Natural killer cell (primary cell): ENCODE results near the gene TCERG1L. TPM values are rescaled to one million over a fixed set of nuclear protein-coding genes. Genes with fewer than 3 reads are reported as not detected.

Source experiments
- ATAC-seq, 3 donors: fragments of 150-1000 bp in 2 of 3; fragments of 200-7000 bp in 1 of 3; cut with Tn5 transposase; 1 replicate in 1 of 3; 2 replicates in 2 of 3; pipeline ENCODE4 v1.10.0; 2021; ENCODE audit warnings: mild to moderate bottlenecking in 2 of 3, moderate library complexity in 2 of 3
- DNase-seq, 2 donors: peaks; one replicate each; pipeline versions ENCODE4 v3.0.0 to v3.0.0-alpha.2; 2013 to 2021; ENCODE audit warnings: mixed read lengths in 1 of 2
- H3K27ac ChIP-seq: one replicate; pipeline ENCODE4 v1.5.1; 2013; ENCODE audit warnings: mild to moderate bottlenecking, low read length
- H3K27me3 ChIP-seq: one replicate; pipeline ENCODE4 v1.6.1; 2013; ENCODE audit warnings: low read length; ENCODE audit not compliant: control insufficient read depth, insufficient read depth
- H3K36me3 ChIP-seq: one replicate; pipeline ENCODE4 v1.6.1; 2013; ENCODE audit warnings: low read length; ENCODE audit not compliant: control insufficient read depth, insufficient read depth
- H3K4me1 ChIP-seq: one replicate; pipeline ENCODE4 v1.6.1; 2013; ENCODE audit warnings: low read length; ENCODE audit not compliant: control insufficient read depth, insufficient read depth
- H3K4me3 ChIP-seq: one replicate; pipeline ENCODE4 v1.5.1; 2013; ENCODE audit warnings: low read length
- H3K9me3 ChIP-seq: one replicate; pipeline ENCODE4 v1.6.1; 2013; ENCODE audit warnings: low read length; ENCODE audit not compliant: control insufficient read depth, insufficient read depth
- H3K27ac Mint-ChIP-seq, 2 donors: one replicate each; pipeline ENCODE4 v1.8.0; 2022; ENCODE audit warnings: mild to moderate bottlenecking in 2 of 2, mixed read lengths in 2 of 2, moderate library complexity in 1 of 2
- H3K27me3 Mint-ChIP-seq, 2 donors: one replicate each; pipeline ENCODE4 v1.8.0; 2022; ENCODE audit warnings: low read depth in 2 of 2, mixed read lengths in 2 of 2
- H3K36me3 Mint-ChIP-seq: one replicate; pipeline ENCODE4 v1.8.0; 2022; ENCODE audit warnings: mixed read lengths
- H3K4me1 Mint-ChIP-seq, 2 donors: one replicate each; pipeline ENCODE4 v1.8.0; 2022; ENCODE audit warnings: mixed read lengths in 2 of 2
- H3K4me3 Mint-ChIP-seq: one replicate; pipeline ENCODE4 v1.8.0; 2022; ENCODE audit warnings: mild to moderate bottlenecking, moderate library complexity, mixed read lengths
- H3K9me3 Mint-ChIP-seq, 2 donors: one replicate each; pipeline ENCODE4 v1.8.0; 2022; ENCODE audit warnings: mixed read lengths in 2 of 2
- WGBS: methylation state at CpG from one replicate; pipeline ENCODE4 v1.1.7; 2013; ENCODE audit warnings: missing lambda C conversion rate; ENCODE audit not compliant: insufficient coverage; 5-methylcytosine and 5-hydroxymethylcytosine counted together
- intact Hi-C: fragments of 100-400 bp; cut with micrococcal nuclease; formaldehyde crosslinking; loops from one replicate; pipeline ENCODE4 v1.14.2; 2022
- total RNA-seq, 4 donors: library from RNA; stranded (reverse); fragments of 120-200 nt in 1 of 4; gene quantifications; one replicate each; pipeline versions ENCODE4 v1.2.3 to v1.2.4, GENCODE V29; 2013 to 2022
- TF ChIP-seq, protein P1 (sequence below): fragments of 200-600 bp; IDR thresholded peaks from one replicate; pipeline ENCODE4 v1.8.0; 2022; ENCODE audit warnings: antibody characterized with exemption

The TCERG1L gene
- total RNA-seq, 3 donors from 2014 or later (not counting 1 experiment from before 2014, with no cell fraction given): 0.48 TPM; not detected in 2

DNA sequence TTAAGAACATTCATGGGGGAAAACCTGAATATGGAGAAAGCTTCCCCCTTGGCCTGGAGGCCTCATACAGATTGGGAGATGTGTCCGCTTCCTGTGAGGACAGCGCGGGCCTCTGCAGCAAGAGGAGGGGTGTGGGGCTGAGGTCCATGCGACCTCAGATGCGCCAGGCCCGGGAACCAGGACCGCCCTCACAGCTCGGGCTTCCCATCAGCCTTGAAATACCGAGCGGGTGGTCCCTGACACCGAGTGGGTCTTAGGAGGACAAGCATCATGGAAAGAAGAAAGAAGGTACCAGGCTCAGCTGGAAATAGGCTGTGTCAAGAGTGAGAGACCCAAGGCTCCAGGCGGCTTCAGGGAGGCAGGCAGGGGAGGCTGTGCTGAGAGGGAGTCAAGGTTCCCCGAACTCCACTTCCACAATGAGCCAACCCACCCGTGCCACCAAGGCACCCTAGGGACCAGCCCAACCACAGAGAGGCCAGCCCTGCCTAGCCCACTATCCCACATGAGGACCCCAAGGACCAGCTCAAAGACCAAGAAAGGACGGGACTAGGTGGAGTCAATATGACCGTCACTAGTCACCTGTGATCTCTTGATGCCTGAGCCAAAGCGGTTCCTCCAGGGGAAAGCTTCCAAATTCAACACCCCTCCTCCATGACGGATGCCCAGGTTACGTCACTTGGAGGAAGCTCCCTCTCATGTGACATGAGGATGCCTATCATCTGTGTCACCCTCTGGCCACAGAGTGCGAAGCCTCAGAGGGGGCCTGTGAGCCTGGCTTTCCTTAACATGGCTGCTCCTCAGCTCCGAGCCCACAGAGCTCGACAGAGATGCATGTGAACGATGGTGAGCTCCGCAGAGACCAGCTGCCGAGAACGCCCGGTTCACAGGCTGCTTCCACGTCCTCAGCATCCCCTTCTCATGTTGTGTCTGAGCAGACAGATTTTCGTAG is 103.7 kb downstream of the TCERG1L start:
- Histone ChIP-seq H3K36me3 (no peaks in the 10 kb centered on the region), H3K4me3 (no peak overlapping the region), H3K4me1 (no peaks in the 10 kb centered on the region), H3K27me3 (no peaks in the 10 kb centered on the region), H3K9me3 (no peaks in the 10 kb centered on the region), H3K27ac (no peak overlapping the region)
- Mint-ChIP-seq H3K4me1 (no peaks in the 10 kb centered on the region), H3K36me3 (no peaks in the 10 kb centered on the region), H3K9me3 (no peaks in the 10 kb centered on the region), H3K27me3 (no peaks in the 10 kb centered on the region), H3K27ac (no peak overlapping the region), H3K4me3 (no peak overlapping the region)
- WGBS: 89% methylated on average over 29 of the region's 29 CpGs
- DNase-seq (no peak), ATAC-seq (no peak)
- intact Hi-C loops: no loop called here
- TF ChIP-seq, protein P1, sequence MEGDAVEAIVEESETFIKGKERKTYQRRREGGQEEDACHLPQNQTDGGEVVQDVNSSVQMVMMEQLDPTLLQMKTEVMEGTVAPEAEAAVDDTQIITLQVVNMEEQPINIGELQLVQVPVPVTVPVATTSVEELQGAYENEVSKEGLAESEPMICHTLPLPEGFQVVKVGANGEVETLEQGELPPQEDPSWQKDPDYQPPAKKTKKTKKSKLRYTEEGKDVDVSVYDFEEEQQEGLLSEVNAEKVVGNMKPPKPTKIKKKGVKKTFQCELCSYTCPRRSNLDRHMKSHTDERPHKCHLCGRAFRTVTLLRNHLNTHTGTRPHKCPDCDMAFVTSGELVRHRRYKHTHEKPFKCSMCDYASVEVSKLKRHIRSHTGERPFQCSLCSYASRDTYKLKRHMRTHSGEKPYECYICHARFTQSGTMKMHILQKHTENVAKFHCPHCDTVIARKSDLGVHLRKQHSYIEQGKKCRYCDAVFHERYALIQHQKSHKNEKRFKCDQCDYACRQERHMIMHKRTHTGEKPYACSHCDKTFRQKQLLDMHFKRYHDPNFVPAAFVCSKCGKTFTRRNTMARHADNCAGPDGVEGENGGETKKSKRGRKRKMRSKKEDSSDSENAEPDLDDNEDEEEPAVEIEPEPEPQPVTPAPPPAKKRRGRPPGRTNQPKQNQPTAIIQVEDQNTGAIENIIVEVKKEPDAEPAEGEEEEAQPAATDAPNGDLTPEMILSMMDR: no peak

DNA sequence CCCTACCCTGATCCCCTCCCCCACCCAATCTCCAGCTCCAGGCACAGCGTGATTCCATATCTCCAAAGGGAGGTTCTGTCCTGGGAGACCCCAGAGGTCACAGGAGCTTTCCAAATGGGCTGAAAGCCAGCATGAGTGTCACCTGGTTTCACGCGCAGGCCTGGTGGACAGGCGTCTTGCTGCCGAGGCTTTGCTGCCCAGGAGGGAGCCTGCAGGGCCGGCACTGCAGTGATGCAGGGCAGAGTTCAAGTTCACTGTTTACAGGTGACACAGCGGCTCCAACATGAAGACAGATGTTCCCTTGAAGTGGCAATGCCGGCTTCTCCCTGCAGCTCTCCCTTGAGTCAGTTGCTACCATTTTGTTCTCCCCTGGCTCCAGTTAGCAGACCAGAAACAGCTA is 104.3 kb downstream of the TCERG1L start:
- 86% methylated on average over 8 of the region's 8 CpGs for WGBS
- intact Hi-C loops: no loop called here
- Histone ChIP-seq H3K9me3 (no peaks in the 10 kb centered on the region), H3K36me3 (no peaks in the 10 kb centered on the region), H3K4me3 (no peak overlapping the region), H3K27ac (no peak overlapping the region), H3K27me3 (no peaks in the 10 kb centered on the region), H3K4me1 (no peaks in the 10 kb centered on the region)
- no peak overlapping the region for H3K4me3 Mint-ChIP-seq
- H3K27ac Mint-ChIP-seq: no peak overlapping the region
- ATAC-seq: no peak
- H3K27me3 Mint-ChIP-seq: no peaks in the 10 kb centered on the region
- H3K36me3 Mint-ChIP-seq: no peaks in the 10 kb centered on the region
- no peaks in the 10 kb centered on the region for H3K4me1 Mint-ChIP-seq
- DNase-seq: no peak
- TF ChIP-seq, protein P1: no peak
- H3K9me3 Mint-ChIP-seq: no peaks in the 10 kb centered on the region

DNA sequence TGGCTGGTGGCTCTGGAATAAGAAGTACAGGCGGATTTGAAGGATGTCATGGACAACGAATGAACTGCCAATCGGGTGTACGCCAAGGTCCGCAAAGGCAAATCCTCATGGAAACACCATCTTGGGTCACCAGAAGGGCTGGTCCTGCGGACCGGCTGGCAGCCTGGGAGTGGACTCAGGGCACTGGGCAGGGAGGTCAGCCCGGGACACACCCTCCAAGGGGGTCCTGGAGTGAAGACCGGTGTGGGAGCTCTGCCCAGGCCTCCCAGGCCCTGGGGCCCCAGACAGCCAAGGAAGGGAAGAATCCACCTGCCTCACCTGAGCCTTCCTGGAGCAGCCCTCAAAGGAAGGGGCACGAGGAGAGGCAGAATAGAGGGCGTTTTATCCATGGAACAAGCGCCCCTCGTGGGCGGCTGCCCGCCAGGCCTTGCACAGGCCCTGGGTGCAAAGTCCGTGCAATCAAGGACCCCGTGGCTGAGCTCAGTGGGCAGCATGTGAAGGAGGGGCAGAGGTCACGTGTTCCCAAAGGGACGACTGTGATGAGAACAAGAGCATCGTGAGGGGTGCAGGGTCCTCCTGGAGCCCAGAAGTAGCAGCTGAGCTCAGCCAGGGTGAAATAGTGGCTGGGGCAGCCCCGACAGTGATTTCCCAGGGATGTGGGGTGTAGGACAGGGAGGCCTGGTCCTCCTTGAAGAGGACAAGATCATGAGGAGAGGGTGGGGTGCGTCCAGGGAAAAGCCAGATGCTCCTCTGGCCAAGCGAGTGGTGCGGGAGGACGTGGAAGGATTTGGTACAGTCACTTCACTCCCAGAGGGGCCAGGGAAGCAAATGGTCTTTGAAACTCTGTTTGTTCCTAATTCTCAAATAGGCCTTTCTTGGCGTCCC is 105.2 kb downstream of the TCERG1L start:
- ATAC-seq (no peak), DNase-seq (no peak)
- Mint-ChIP-seq H3K27ac (no peak overlapping the region), H3K4me1 (no peaks in the 10 kb centered on the region), H3K4me3 (no peak overlapping the region), H3K36me3 (no peaks in the 10 kb centered on the region), H3K27me3 (no peaks in the 10 kb centered on the region), H3K9me3 (no peaks in the 10 kb centered on the region)
- TF ChIP-seq, protein P1: no peak
- no peaks in the 10 kb centered on the region for H3K9me3 ChIP-seq
- H3K4me1 ChIP-seq: no peaks in the 10 kb centered on the region
- no peaks in the 10 kb centered on the region for H3K27me3 ChIP-seq
- intact Hi-C loops: no loop called here
- no peak overlapping the region for H3K4me3 ChIP-seq
- WGBS: 82% methylated on average over 26 of the region's 26 CpGs
- no peaks in the 10 kb centered on the region for H3K36me3 ChIP-seq
- H3K27ac ChIP-seq: no peak overlapping the region
